Measurements from ENCODE around the gene PRKG1.

Gene PRKG1

GRCh38 chr10:52106011-52106410 is 1031.7 kb downstream of the PRKG1 start:
- Histone ChIP-seq H3K9me2 (replicated peaks; ENCODE audit: low read depth, low read length) (no peaks in the 10 kb centered on the region), H3K4me1 (ENCODE audit: insufficient read depth, low read length, poor library complexity, severe bottlenecking) (no peaks in the 10 kb centered on the region)
- TF ChIP-seq CTCF (conservative IDR thresholded peaks at IDR 0.05; ENCODE audit: low read length) (no peak), EZH2phosphoT487 (IDR thresholded peaks at IDR 0.05; ENCODE audit: borderline replicate concordance) (no peak)

GRCh38 chr10:52106899-52107298 is 1032.6 kb downstream of the PRKG1 start:
- no peak overlapping the region for H3K4me3 ChIP-seq (ENCODE audit: low read length, poor library complexity, severe bottlenecking)
- no peak overlapping the region for H2AFZ ChIP-seq (ENCODE audit: low read length)
- no peaks in the 10 kb centered on the region for H3K4me1 ChIP-seq (ENCODE audit: insufficient read depth, low read length, poor library complexity, severe bottlenecking)
- H3K4me2 ChIP-seq (ENCODE audit: low read depth, low read length, poor library complexity, severe bottlenecking), result no peak overlapping the region
- no peaks in the 10 kb centered on the region for H3K27me3 ChIP-seq (ENCODE audit: insufficient read depth, low read length, poor library complexity, severe bottlenecking)
- no peaks in the 10 kb centered on the region for H4K20me1 ChIP-seq (ENCODE audit: insufficient read depth, low read length, poor library complexity, severe bottlenecking)
- H3K9me2 ChIP-seq (replicated peaks; ENCODE audit: low read depth, low read length), result no peaks in the 10 kb centered on the region
- no peak for TF ChIP-seq CTCF (conservative IDR thresholded peaks at IDR 0.05; ENCODE audit: low read length)
- no peak for TF ChIP-seq EZH2phosphoT487 (IDR thresholded peaks at IDR 0.05; ENCODE audit: borderline replicate concordance)
- no peak overlapping the region for H3K9ac ChIP-seq (ENCODE audit: low read depth, low read length, poor library complexity, severe bottlenecking)
- H3K36me3 ChIP-seq (ENCODE audit: insufficient read depth, low read length), result no peaks in the 10 kb centered on the region
- no peaks in the 10 kb centered on the region for H3K9me3 ChIP-seq (ENCODE audit: insufficient read depth, low read depth, low read length)
- no peaks in the 10 kb centered on the region for H3F3A ChIP-seq (ENCODE audit: low read depth)
- H3K79me2 ChIP-seq (ENCODE audit: insufficient read depth, low read length), result no peaks in the 10 kb centered on the region

More at GRCh38 chr10:52106011-52106410, 1031.7 kb downstream of the PRKG1 start:
- Histone ChIP-seq H3K4me2 (ENCODE audit: low read depth, low read length, poor library complexity, severe bottlenecking) (no peak overlapping the region), H4K20me1 (ENCODE audit: insufficient read depth, low read length, poor library complexity, severe bottlenecking) (no peaks in the 10 kb centered on the region), H3K36me3 (ENCODE audit: insufficient read depth, low read length) (no peaks in the 10 kb centered on the region), H3F3A (ENCODE audit: low read depth) (no peaks in the 10 kb centered on the region), H3K79me2 (ENCODE audit: insufficient read depth, low read length) (no peaks in the 10 kb centered on the region), H3K9ac (ENCODE audit: low read depth, low read length, poor library complexity, severe bottlenecking) (no peak overlapping the region), H2AFZ (ENCODE audit: low read length) (no peak overlapping the region), H3K27me3 (ENCODE audit: insufficient read depth, low read length, poor library complexity, severe bottlenecking) (no peaks in the 10 kb centered on the region), H3K9me3 (ENCODE audit: insufficient read depth, low read depth, low read length) (no peaks in the 10 kb centered on the region), H3K4me3 (ENCODE audit: low read length, poor library complexity, severe bottlenecking) (no peak overlapping the region)

- Histone ChIP-seq H3K27me3 (ENCODE audit: insufficient read depth, low read length, poor library complexity, severe bottlenecking) (no peaks in the 10 kb centered on the region), H2AFZ (ENCODE audit: low read length) (no peak overlapping the region), H3K79me2 (ENCODE audit: insufficient read depth, low read length) (no peaks in the 10 kb centered on the region), H3K36me3 (ENCODE audit: insufficient read depth, low read length) (no peaks in the 10 kb centered on the region), H3K4me3 (ENCODE audit: low read length, poor library complexity, severe bottlenecking) (no peak overlapping the region), H3K9ac (ENCODE audit: low read depth, low read length, poor library complexity, severe bottlenecking) (no peak overlapping the region), H3K4me2 (ENCODE audit: low read depth, low read length, poor library complexity, severe bottlenecking) (no peak overlapping the region), H3F3A (ENCODE audit: low read depth) (no peaks in the 10 kb centered on the region), H4K20me1 (ENCODE audit: insufficient read depth, low read length, poor library complexity, severe bottlenecking) (no peaks in the 10 kb centered on the region), H3K9me3 (ENCODE audit: insufficient read depth, low read depth, low read length) (no peaks in the 10 kb centered on the region), H3K9me2 (replicated peaks; ENCODE audit: low read depth, low read length) (no peaks in the 10 kb centered on the region), H3K4me1 (ENCODE audit: insufficient read depth, low read length, poor library complexity, severe bottlenecking) (no peaks in the 10 kb centered on the region)
- TF ChIP-seq EZH2phosphoT487 (IDR thresholded peaks at IDR 0.05; ENCODE audit: borderline replicate concordance), result no peak
These were observed 1033.9 kb downstream of the PRKG1 start for GRCh38 chr10:52108236-52108635.

GRCh38 chr10:52110576-52110975 is 1036.3 kb downstream of the PRKG1 start:
- no peak overlapping the region for H3K4me2 ChIP-seq (ENCODE audit: low read depth, low read length, poor library complexity, severe bottlenecking)
- no peak overlapping the region for H2AFZ ChIP-seq (ENCODE audit: low read length)
- no peaks in the 10 kb centered on the region for H3K4me1 ChIP-seq (ENCODE audit: insufficient read depth, low read length, poor library complexity, severe bottlenecking)
- no peaks in the 10 kb centered on the region for H3K9me3 ChIP-seq (ENCODE audit: insufficient read depth, low read depth, low read length)
- TF ChIP-seq CTCF (conservative IDR thresholded peaks at IDR 0.05; ENCODE audit: low read length) (no peak), EZH2phosphoT487 (IDR thresholded peaks at IDR 0.05; ENCODE audit: borderline replicate concordance) (no peak)
- no peaks in the 10 kb centered on the region for H3F3A ChIP-seq (ENCODE audit: low read depth)
- H3K9ac ChIP-seq (ENCODE audit: low read depth, low read length, poor library complexity, severe bottlenecking), result no peak overlapping the region
- no peaks in the 10 kb centered on the region for H3K79me2 ChIP-seq (ENCODE audit: insufficient read depth, low read length)
- no peaks in the 10 kb centered on the region for H4K20me1 ChIP-seq (ENCODE audit: insufficient read depth, low read length, poor library complexity, severe bottlenecking)
- no peaks in the 10 kb centered on the region for H3K27me3 ChIP-seq (ENCODE audit: insufficient read depth, low read length, poor library complexity, severe bottlenecking)
- H3K9me2 ChIP-seq (replicated peaks; ENCODE audit: low read depth, low read length), result no peaks in the 10 kb centered on the region
- no peaks in the 10 kb centered on the region for H3K36me3 ChIP-seq (ENCODE audit: insufficient read depth, low read length)
- H3K4me3 ChIP-seq (ENCODE audit: low read length, poor library complexity, severe bottlenecking), result no peak overlapping the region

All from Loucy (cell line).